ENCODE data around the gene TRIM44. TPM values are rescaled to one million over a fixed set of nuclear protein-coding genes. Genes with fewer than 3 reads are reported as not detected.

TRIM44 gene
- total RNA-seq, 1 experiment from 2014 or later, result 33.4 TPM

- no peaks in the 10 kb centered on the region for H3K9me2 ChIP-seq (ENCODE audit: insufficient read depth)
- no peak overlapping the region for H3K9ac ChIP-seq (ENCODE audit: low read length)
- intact Hi-C loops (cut with micrococcal nuclease), result no loop called here
- H3K27ac ChIP-seq (ENCODE audit: low read depth, low read length), result no peak overlapping the region
- H3K79me2 ChIP-seq (ENCODE audit: insufficient read depth, low read length), result no peaks in the 10 kb centered on the region
- H3K27me3 ChIP-seq (ENCODE audit: insufficient read depth, low read length), result no peaks in the 10 kb centered on the region
- ChIA-PET CTCF (no interaction called here), RAD21 (ENCODE audit: low non-redundant PET in 1 of 2, low total read pairs in 2 of 2, uncharacterized antibody in 2 of 2, unreplicated experiment in 2 of 2) (no interaction called here), POLR2A (no interaction called here)
- ATAC-seq (no peak), DNase-seq (ENCODE audit: low read depth, low spot score) (no peak)
- H3K4me2 ChIP-seq (ENCODE audit: low read length), result no peak overlapping the region
- H4K20me1 ChIP-seq (ENCODE audit: insufficient read depth), result no peaks in the 10 kb centered on the region
- no peak overlapping the region for H2AFZ ChIP-seq (ENCODE audit: low read depth, low read length, poor library complexity, severe bottlenecking)
- TF ChIP-seq CEBPB (IDR thresholded peaks at IDR 0.05; ENCODE audit: low read depth) (no peak), ZNF274 (IDR thresholded peaks at IDR 0.05; ENCODE audit: low read depth, low read length) (no peak), SIN3A (IDR thresholded peaks at IDR 0.05; ENCODE audit: low read depth) (no peak), ELF1 (IDR thresholded peaks at IDR 0.05; ENCODE audit: borderline replicate concordance, low read depth) (no peak)
- no peaks in the 10 kb centered on the region for H3K9me3 ChIP-seq (ENCODE audit: control insufficient read depth in 1 of 2, insufficient read depth in 1 of 2, low read depth in 1 of 2, low read length in 2 of 2)
- BruUV-seq (replicated peaks), result no TSS peak
- no peak overlapping the region for H3K4me3 ChIP-seq (replicated peaks in 1 of 2; ENCODE audit: low read depth in 1 of 2, low read length in 2 of 2)
- H3K36me3 ChIP-seq (ENCODE audit: control insufficient read depth in 1 of 2, insufficient read depth in 2 of 2, low read length in 2 of 2), result no peaks in the 10 kb centered on the region
- H3K4me1 ChIP-seq (ENCODE audit: control insufficient read depth in 1 of 2, insufficient read depth in 2 of 2, low read length in 2 of 2), result no peaks in the 10 kb centered on the region
These were observed 39.6 kb downstream of the TRIM44 start for GRCh38 chr11:35702126-35702525.

DNA sequence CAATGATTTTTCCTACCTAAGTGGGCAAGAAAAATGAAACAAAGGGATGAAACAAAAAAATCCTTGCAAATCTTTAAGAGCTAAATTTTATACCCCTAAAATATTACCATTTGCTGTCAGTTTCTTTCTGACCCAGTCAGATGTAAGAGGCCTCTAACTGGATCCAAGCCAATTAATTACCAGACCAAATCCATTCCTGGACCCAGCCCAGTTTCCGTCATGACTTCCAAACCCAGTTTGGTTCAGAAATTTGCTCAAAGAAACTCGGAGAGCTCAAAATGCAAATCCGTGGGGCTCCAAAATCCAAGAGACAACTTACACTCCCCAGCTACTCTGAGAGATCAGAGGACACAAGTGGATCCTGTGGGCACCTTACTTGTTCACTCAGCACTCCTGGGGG is 46.8 kb downstream of the TRIM44 start:
- no peak overlapping the region for H2AFZ ChIP-seq (ENCODE audit: low read depth, low read length, poor library complexity, severe bottlenecking)
- no peaks in the 10 kb centered on the region for H3K79me2 ChIP-seq (ENCODE audit: insufficient read depth, low read length)
- no peak for TF ChIP-seq ZFX (IDR thresholded peaks at IDR 0.05)
- TF ChIP-seq ZNF274 (IDR thresholded peaks at IDR 0.05; ENCODE audit: low read depth, low read length), result no peak
- no peak for TF ChIP-seq POLR2AphosphoS5 (IDR thresholded peaks at IDR 0.05; ENCODE audit: low read depth, low read length)
- no peak for TF ChIP-seq YY1 (IDR thresholded peaks at IDR 0.05; ENCODE audit: extremely low read depth, insufficient replicate concordance, low read depth, low read length)
- H3K4me2 ChIP-seq (ENCODE audit: low read length), result no peak overlapping the region
- no peaks in the 10 kb centered on the region for H3K4me1 ChIP-seq (ENCODE audit: control insufficient read depth in 1 of 2, insufficient read depth in 2 of 2, low read length in 2 of 2)
- no TSS peak for BruUV-seq (replicated peaks)
- H3K9me3 ChIP-seq (ENCODE audit: control insufficient read depth in 1 of 2, insufficient read depth in 1 of 2, low read depth in 1 of 2, low read length in 2 of 2), result no peaks in the 10 kb centered on the region
- H3K9me2 ChIP-seq (ENCODE audit: insufficient read depth), result no peaks in the 10 kb centered on the region
- CTCF ChIA-PET, result interaction anchor here (2.1 kb wide), 1 partner anchor 113 kb away, joined by 9 read pairs; no protein-coding TSS in a partner anchor
- no peaks in the 10 kb centered on the region for H4K20me1 ChIP-seq (ENCODE audit: insufficient read depth)
- ATAC-seq, result no peak
- DNase-seq (ENCODE audit: low read depth, low spot score), result no peak
- intact Hi-C loops (cut with micrococcal nuclease), result no loop called here
- no peak overlapping the region for H3K4me3 ChIP-seq (replicated peaks in 1 of 2; ENCODE audit: low read depth in 1 of 2, low read length in 2 of 2)
- POLR2A ChIA-PET, result no interaction called here
- H3K9ac ChIP-seq (ENCODE audit: low read length), result no peak overlapping the region
- H3K27ac ChIP-seq (ENCODE audit: low read depth, low read length), result no peak overlapping the region
- RAD21 ChIA-PET (ENCODE audit: low non-redundant PET in 1 of 2, low total read pairs in 2 of 2, uncharacterized antibody in 2 of 2, unreplicated experiment in 2 of 2), result no interaction called here
- no peaks in the 10 kb centered on the region for H3K36me3 ChIP-seq (ENCODE audit: control insufficient read depth in 1 of 2, insufficient read depth in 2 of 2, low read length in 2 of 2)
- H3K27me3 ChIP-seq (ENCODE audit: insufficient read depth, low read length), result no peaks in the 10 kb centered on the region

Measured in HCT116 (cell line).